SK-N-SH treated with all-trans-retinoic acid at 6 μM for 48 hours (cell line): ENCODE measurements around the gene FAM174A.

Experiments used
- ARNTL ChIP-seq: fragments of 450-650 bp; formaldehyde crosslinking; IDR thresholded peaks from 2 replicates; pipeline ENCODE4 v1.5.0; 2020; ENCODE audit warnings: low read depth, mild to moderate bottlenecking, moderate library complexity, borderline replicate concordance
- CSDC2 ChIP-seq: fragments of 250-450 bp; sonication (Bioruptor Pico); IDR thresholded peaks from 2 replicates; pipeline ENCODE4 v1.5.0; 2020; ENCODE audit warnings: mild to moderate bottlenecking, moderate library complexity
- GLIS3 ChIP-seq: fragments of 250-450 bp; sonication (Bioruptor Pico); IDR thresholded peaks from 2 replicates; pipeline ENCODE4 v1.5.0; 2020; ENCODE audit warnings: mild to moderate bottlenecking, moderate library complexity
- ISL1 ChIP-seq: fragments of 250-450 bp; sonication (Bioruptor Pico); IDR thresholded peaks from 2 replicates; pipeline ENCODE4 v2.1.2; 2022; ENCODE audit warnings: mild to moderate bottlenecking, moderate library complexity
- ZC3H10 ChIP-seq: fragments of 250-450 bp; sonication (Bioruptor Pico); IDR thresholded peaks from 2 replicates; pipeline ENCODE4 v1.5.1; 2021; ENCODE audit warnings: mild to moderate bottlenecking, moderate library complexity
- ZFP30 ChIP-seq: fragments of 450-650 bp; formaldehyde crosslinking; IDR thresholded peaks from 2 replicates; pipeline ENCODE4 v1.5.0; 2022; ENCODE audit warnings: mild to moderate bottlenecking, moderate library complexity
- TF ChIP-seq, protein P1 (sequence below): fragments of 250-450 bp; sonication (Bioruptor Pico); IDR thresholded peaks from 2 replicates; pipeline ENCODE4 v1.5.0; 2020; ENCODE audit warnings: mild to moderate bottlenecking, moderate library complexity
- TF ChIP-seq, protein P2 (sequence below): fragments of 250-450 bp; sonication (Bioruptor Pico); IDR thresholded peaks from 2 replicates; pipeline ENCODE4 v1.5.1; 2020; ENCODE audit warnings: low read depth, mild to moderate bottlenecking, moderate library complexity

DNA sequence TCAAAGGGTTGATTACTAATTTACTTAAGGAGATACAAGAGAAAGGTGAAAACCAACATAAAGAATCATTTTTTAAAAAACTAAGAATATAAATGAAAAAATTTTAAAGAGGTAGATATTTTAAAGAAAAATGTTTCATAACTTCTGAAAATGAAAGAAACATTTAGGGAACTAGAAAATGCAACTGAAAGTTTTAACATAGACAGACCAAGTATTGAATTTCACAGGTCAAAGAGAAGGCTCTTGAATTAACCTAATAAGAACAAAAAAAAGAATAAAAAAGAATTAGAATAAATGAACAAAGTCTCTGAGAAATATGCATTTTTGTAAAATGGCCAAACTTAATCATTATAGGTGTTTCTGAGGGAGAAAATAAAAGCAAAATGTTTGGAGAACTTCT lies 16.1 kb upstream of the FAM174A start:
- TF ChIP-seq, protein P1, sequence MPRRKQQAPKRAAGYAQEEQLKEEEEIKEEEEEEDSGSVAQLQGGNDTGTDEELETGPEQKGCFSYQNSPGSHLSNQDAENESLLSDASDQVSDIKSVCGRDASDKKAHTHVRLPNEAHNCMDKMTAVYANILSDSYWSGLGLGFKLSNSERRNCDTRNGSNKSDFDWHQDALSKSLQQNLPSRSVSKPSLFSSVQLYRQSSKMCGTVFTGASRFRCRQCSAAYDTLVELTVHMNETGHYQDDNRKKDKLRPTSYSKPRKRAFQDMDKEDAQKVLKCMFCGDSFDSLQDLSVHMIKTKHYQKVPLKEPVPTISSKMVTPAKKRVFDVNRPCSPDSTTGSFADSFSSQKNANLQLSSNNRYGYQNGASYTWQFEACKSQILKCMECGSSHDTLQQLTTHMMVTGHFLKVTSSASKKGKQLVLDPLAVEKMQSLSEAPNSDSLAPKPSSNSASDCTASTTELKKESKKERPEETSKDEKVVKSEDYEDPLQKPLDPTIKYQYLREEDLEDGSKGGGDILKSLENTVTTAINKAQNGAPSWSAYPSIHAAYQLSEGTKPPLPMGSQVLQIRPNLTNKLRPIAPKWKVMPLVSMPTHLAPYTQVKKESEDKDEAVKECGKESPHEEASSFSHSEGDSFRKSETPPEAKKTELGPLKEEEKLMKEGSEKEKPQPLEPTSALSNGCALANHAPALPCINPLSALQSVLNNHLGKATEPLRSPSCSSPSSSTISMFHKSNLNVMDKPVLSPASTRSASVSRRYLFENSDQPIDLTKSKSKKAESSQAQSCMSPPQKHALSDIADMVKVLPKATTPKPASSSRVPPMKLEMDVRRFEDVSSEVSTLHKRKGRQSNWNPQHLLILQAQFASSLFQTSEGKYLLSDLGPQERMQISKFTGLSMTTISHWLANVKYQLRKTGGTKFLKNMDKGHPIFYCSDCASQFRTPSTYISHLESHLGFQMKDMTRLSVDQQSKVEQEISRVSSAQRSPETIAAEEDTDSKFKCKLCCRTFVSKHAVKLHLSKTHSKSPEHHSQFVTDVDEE (CRISPR knock-in tag): no peak
- TF ChIP-seq, protein P2, sequence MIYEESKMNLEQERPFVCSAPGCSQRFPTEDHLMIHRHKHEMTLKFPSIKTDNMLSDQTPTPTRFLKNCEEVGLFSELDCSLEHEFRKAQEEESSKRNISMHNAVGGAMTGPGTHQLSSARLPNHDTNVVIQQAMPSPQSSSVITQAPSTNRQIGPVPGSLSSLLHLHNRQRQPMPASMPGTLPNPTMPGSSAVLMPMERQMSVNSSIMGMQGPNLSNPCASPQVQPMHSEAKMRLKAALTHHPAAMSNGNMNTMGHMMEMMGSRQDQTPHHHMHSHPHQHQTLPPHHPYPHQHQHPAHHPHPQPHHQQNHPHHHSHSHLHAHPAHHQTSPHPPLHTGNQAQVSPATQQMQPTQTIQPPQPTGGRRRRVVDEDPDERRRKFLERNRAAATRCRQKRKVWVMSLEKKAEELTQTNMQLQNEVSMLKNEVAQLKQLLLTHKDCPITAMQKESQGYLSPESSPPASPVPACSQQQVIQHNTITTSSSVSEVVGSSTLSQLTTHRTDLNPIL (CRISPR knock-in tag): no peak
- TF ChIP-seq GLIS3 (CRISPR knock-in tag): no peak
- TF ChIP-seq ISL1 (CRISPR knock-in tag): no peak
- no peak for TF ChIP-seq ZC3H10 (CRISPR knock-in tag)
- TF ChIP-seq CSDC2 (CRISPR knock-in tag): no peak
- TF ChIP-seq ARNTL (CRISPR knock-in tag): no peak
- TF ChIP-seq ZFP30 (CRISPR knock-in tag): no peak
